Hepatocyte (in vitro differentiated cells): ENCODE measurements around the gene DENND6B.

ENCODE experiments used
- CTCF ChIP-seq: fragments of 200-600 bp; sonication (generic); IDR thresholded peaks from 2 replicates; pipeline ENCODE4 v1.5.1; 2016; ENCODE audit warnings: antibody characterized with exemption, mild to moderate bottlenecking; ENCODE audit not compliant: poor library complexity
- EZH2 ChIP-seq: fragments of 200-600 bp; sonication (generic); IDR thresholded peaks from 2 replicates; pipeline ENCODE4 v1.6.1; 2016; ENCODE audit warnings: antibody characterized with exemption, mild to moderate bottlenecking, borderline replicate concordance
- EZH2phosphoT487 ChIP-seq: fragments of 200-600 bp; sonication (generic); IDR thresholded peaks from one replicate; pipeline ENCODE4 v1.6.1; 2018; ENCODE audit warnings: antibody characterized with exemption, mild to moderate bottlenecking, low read depth, moderate library complexity; ENCODE audit not compliant: unreplicated experiment, severe bottlenecking

GRCh38 chr22:50310031-50310722 is 16.6 kb downstream of the DENND6B start:
- TF ChIP-seq CTCF (no peak), EZH2phosphoT487 (no peak), EZH2 (no peak)
